ENCODE measurements around the gene CEACAM3. TPM values are rescaled to one million over a fixed set of nuclear protein-coding genes. Genes with fewer than 3 reads are reported as not detected.

CEACAM3 gene
- total RNA-seq, 6 experiments from 2014 or later, result not detected

DNA sequence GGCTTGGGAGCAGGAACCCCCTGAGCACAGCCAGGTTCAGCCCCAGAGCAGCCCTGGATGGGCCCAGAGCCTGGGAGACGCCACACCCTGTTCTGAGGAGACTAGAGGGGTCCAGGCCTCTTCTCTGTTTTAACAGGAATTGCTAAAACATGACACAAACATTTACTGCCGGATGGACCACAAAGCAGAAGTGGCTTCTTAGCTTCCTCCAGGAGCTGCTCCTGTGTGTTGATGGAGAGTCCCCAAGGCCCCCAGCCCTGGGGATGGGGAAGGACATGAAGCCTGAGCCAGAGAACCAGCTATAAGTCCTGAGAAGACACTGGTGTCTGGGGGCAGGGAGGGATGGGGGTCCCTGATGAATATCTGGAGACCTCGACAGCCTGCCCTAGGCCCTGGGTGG lies 14.6 kb downstream of the CEACAM3 start:
- TF ChIP-seq, protein P1, sequence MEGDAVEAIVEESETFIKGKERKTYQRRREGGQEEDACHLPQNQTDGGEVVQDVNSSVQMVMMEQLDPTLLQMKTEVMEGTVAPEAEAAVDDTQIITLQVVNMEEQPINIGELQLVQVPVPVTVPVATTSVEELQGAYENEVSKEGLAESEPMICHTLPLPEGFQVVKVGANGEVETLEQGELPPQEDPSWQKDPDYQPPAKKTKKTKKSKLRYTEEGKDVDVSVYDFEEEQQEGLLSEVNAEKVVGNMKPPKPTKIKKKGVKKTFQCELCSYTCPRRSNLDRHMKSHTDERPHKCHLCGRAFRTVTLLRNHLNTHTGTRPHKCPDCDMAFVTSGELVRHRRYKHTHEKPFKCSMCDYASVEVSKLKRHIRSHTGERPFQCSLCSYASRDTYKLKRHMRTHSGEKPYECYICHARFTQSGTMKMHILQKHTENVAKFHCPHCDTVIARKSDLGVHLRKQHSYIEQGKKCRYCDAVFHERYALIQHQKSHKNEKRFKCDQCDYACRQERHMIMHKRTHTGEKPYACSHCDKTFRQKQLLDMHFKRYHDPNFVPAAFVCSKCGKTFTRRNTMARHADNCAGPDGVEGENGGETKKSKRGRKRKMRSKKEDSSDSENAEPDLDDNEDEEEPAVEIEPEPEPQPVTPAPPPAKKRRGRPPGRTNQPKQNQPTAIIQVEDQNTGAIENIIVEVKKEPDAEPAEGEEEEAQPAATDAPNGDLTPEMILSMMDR (IDR thresholded peaks at IDR 0.05), result no peak
- Mint-ChIP-seq H3K27me3 (ENCODE audit: insufficient read depth) (peaks cover 19% of the 10 kb centered on the region), H3K4me3 (no peak overlapping the region), H3K27ac (no peak overlapping the region), H3K36me3 (ENCODE audit: low read depth) (no peaks in the 10 kb centered on the region), H3K9me3 (no peaks in the 10 kb centered on the region), H3K4me1 (ENCODE audit: low read depth) (no peaks in the 10 kb centered on the region)
- no peak for DNase-seq

DNA sequence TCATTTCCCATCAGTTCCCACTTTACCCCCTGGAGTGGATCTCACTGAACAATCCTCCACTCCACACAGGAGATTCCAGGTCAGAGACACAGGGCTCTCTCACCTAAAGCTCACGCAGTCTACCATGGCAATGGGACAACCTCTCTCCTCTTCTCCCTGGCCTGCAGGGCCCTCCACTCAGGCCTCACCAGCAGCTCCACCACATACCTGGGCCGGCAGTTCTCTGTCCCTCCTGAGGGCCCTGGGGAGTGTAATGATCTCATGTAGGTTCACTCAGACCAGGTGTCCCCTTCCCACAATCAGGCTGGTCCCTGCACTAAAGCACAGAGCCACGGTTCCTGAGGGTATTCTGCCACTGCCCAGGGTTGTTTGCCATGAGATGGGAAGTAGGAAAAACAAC lies 15.6 kb downstream of the CEACAM3 start:
- Mint-ChIP-seq H3K9me3 (no peaks in the 10 kb centered on the region), H3K27me3 (ENCODE audit: insufficient read depth) (peaks cover 16% of the 10 kb centered on the region), H3K27ac (no peak overlapping the region), H3K4me1 (ENCODE audit: low read depth) (no peaks in the 10 kb centered on the region), H3K36me3 (ENCODE audit: low read depth) (no peaks in the 10 kb centered on the region), H3K4me3 (no peak overlapping the region)
- DNase-seq, result no peak
- TF ChIP-seq, protein P1 (IDR thresholded peaks at IDR 0.05), result no peak

DNA sequence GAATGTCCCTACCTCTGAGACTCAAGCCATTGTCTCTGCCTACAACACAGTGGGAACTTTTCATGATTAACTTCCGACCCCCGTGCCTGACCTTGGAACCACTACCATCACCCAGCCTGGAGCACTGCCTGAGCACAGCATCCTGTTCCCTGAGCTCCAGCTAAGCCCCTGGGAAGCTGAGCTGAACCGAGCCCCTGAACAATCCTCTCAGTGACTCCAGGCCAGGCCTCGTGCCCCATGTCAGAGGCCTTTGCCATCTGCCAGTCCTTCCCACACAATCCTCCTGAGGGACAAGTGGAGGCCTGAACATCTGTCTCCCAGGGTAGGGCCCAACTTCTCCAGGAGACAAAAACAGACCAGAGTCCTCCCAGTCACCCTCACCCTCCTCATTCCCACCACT lies 17.5 kb downstream of the CEACAM3 start:
- Mint-ChIP-seq H3K4me3 (no peak overlapping the region), H3K9me3 (no peaks in the 10 kb centered on the region), H3K36me3 (ENCODE audit: low read depth) (no peaks in the 10 kb centered on the region), H3K27ac (no peak overlapping the region), H3K27me3 (ENCODE audit: insufficient read depth) (peaks cover 12% of the 10 kb centered on the region), H3K4me1 (ENCODE audit: low read depth) (no peaks in the 10 kb centered on the region)
- DNase-seq, result no peak
- TF ChIP-seq, protein P1 (IDR thresholded peaks at IDR 0.05), result no peak

DNA sequence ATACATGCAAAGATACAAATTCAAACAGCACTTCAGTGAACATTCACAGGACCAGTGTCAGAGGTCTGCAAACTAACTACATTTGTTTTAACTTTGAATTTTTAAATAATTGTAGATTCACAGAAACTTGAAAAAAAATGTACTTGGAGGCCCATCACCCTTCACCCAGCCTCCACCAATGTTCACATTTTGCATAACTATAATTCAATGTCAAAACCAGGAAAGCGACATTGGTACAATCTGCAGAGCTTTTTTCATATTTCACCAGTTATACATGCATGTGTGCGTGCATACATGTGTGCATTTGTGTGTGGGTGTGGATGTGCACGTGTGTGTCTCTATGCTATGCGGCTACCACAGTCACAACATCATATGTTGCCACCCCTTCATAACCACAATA lies 18.9 kb downstream of the CEACAM3 start:
- Mint-ChIP-seq H3K27ac (no peak overlapping the region), H3K9me3 (no peaks in the 10 kb centered on the region), H3K27me3 (ENCODE audit: insufficient read depth) (peaks cover 11% of the 10 kb centered on the region), H3K36me3 (ENCODE audit: low read depth) (no peaks in the 10 kb centered on the region), H3K4me3 (no peak overlapping the region), H3K4me1 (ENCODE audit: low read depth) (no peaks in the 10 kb centered on the region)
- no peak for DNase-seq
- TF ChIP-seq, protein P1 (IDR thresholded peaks at IDR 0.05), result no peak

DNA sequence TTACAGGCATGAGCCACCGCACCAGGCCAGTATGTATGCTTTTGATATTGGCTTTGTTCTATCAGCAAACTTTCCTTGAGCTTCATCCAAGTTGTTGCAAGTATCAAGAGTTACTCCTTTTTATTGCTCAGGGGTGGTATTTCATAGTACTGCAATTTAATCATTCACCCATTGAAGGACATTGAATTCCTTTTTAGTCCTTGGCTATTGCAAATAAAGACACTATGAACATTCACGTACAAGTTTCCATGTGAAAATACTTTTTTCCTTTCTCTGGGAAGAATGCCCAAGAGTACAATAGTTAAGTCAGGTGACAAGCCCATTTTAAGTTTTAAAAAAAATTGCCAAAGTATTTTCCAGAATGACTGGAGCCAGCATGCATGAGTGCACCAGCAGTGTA lies 20.4 kb downstream of the CEACAM3 start:
- TF ChIP-seq, protein P1 (IDR thresholded peaks at IDR 0.05), result no peak
- Mint-ChIP-seq H3K9me3 (no peaks in the 10 kb centered on the region), H3K36me3 (ENCODE audit: low read depth) (no peaks in the 10 kb centered on the region), H3K4me3 (no peak overlapping the region), H3K4me1 (ENCODE audit: low read depth) (no peaks in the 10 kb centered on the region), H3K27me3 (ENCODE audit: insufficient read depth) (peaks cover 16% of the 10 kb centered on the region), H3K27ac (no peak overlapping the region)
- no peak for DNase-seq

Data from HFFc6 (cell line).